Dermis lymphatic vessel endothelial cell (primary cell): Measurements from ENCODE around the gene HACL1. TPM values are rescaled to one million over a fixed set of nuclear protein-coding genes. Genes with fewer than 3 reads are reported as not detected.

Source experiments
- total RNA-seq: library from RNA; depleted of rRNA; stranded (reverse); fragments of >200 nt; gene quantifications from 2 replicates; pipeline ENCODE4 v1.2.1, GENCODE V29; 2014

The HACL1 gene
- 29.0 and 32.6 TPM in 2 replicates for total RNA-seq

GRCh38 chr3:15601399-15602145, at the start of gene HACL1, which contains the start of gene BTD:
TSS of gene HACL1 (minus strand) at chr3:15601569. CDS start at chr3:15601463, 106 bp downstream.
TSS of gene BTD (plus strand) at chr3:15601745. CDS start at chr3:15635440, 33,695 bp downstream.

DNA sequence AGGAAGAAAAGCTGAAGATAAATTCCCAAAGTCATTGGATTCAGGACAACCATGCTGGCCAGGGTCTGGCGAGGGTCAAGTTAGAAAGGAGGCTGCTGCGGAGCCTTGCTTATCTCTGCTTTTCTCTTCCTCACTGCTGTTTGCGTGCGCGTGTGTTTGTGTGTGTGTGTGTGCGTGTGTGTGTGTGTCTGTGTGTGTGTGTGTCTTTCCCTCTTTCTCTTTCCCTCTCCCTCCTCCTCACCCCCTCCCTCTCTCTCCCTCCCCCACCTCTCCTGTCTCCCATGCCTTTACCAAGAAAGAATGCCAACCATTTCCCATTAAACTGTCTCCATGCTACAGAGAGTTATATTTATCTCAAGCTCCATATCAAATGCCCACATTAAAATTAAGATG, 79.8 kb downstream of the HACL1 start, which contains the start of gene COLQ:
COLQ (minus strand) TSS at position 134 of the 393 bp plus-strand sequence; CDS start at position 53, 81 bp downstream.

Other genes with a start within 250 kb of the HACL1 start
- 18.4 and 24.0 TPM in 2 replicates for gene METTL6, start 174.0 kb downstream of the HACL1 start, total RNA-seq
- 13.5 and 16.2 TPM in 2 replicates for gene EAF1, start 174.0 kb downstream of the HACL1 start, total RNA-seq
- gene COLQ, start 79.9 kb downstream of the HACL1 start, total RNA-seq, result 0.43 and 0.98 TPM in 2 replicates
- 39.7 and 53.5 TPM in 2 replicates for gene BTD, start 176 bp upstream of the HACL1 start, total RNA-seq
- gene ANKRD28, start 196.4 kb upstream of the HACL1 start, total RNA-seq, result 54.0 and 72.7 TPM in 2 replicates